GM18519 (cell line): ENCODE data around the gene OR2V2.
"Not testable (repeated sequence)": the region's sequence is repeated elsewhere in the genome, so short reads cannot be mapped to it uniquely, and the experiment has no call there.

ENCODE experiments used
- ATAC-seq: cut with Tn5 transposase; IDR thresholded peaks from one replicate; pipeline ENCODE4 v1.9.1; 2021; ENCODE audit warnings: mild to moderate bottlenecking, moderate library complexity; ENCODE audit not compliant: unreplicated experiment, low FRiP score

The OR2V2 gene

GRCh38 chr5:181146927-181147636 is at the start of gene OR2V2:
Gene OR2V2, plus strand, starts transcription at chr5:181147586. Its CDS starts 7,357 bp downstream, at chr5:181154943.
- ATAC-seq, result not testable (repeated sequence)

GRCh38 chr5:181097759-181098491 is 49.5 kb upstream of the OR2V2 start:
- not testable (repeated sequence) for ATAC-seq

- no peak for ATAC-seq
Measured at GRCh38 chr5:181098762-181099601, 48.4 kb upstream of the OR2V2 start.

- no peak for ATAC-seq
Measured at GRCh38 chr5:181099602-181100086, 47.7 kb upstream of the OR2V2 start.

GRCh38 chr5:181100121-181100875 is 47.1 kb upstream of the OR2V2 start:
- ATAC-seq, result no peak

- ATAC-seq, result not testable (repeated sequence)
Measured at GRCh38 chr5:181101030-181101641, 46.2 kb upstream of the OR2V2 start.

GRCh38 chr5:181101930-181102674 is 45.3 kb upstream of the OR2V2 start:
- ATAC-seq, result not testable (repeated sequence)

- not testable (repeated sequence) for ATAC-seq
Measured at GRCh38 chr5:181104259-181104568, 43.2 kb upstream of the OR2V2 start.

GRCh38 chr5:181104606-181105390 is 42.6 kb upstream of the OR2V2 start:
- ATAC-seq, result not testable (repeated sequence)

- ATAC-seq, result no peak
Measured at GRCh38 chr5:181105391-181106025, 41.9 kb upstream of the OR2V2 start.

- ATAC-seq, result no peak
Measured at GRCh38 chr5:181107699-181108098, 39.7 kb upstream of the OR2V2 start.

- ATAC-seq, result no peak
Measured at GRCh38 chr5:181108578-181109165, 38.7 kb upstream of the OR2V2 start.

- no peak for ATAC-seq
Measured at GRCh38 chr5:181109489-181110013, 37.8 kb upstream of the OR2V2 start.

- ATAC-seq, result no peak
Measured at GRCh38 chr5:181111010-181111409, 36.4 kb upstream of the OR2V2 start.

GRCh38 chr5:181112476-181112875 is 34.9 kb upstream of the OR2V2 start:
- ATAC-seq, result no peak

GRCh38 chr5:181113572-181113971 is 33.8 kb upstream of the OR2V2 start:
- not testable (repeated sequence) for ATAC-seq

- no peak for ATAC-seq
Measured at GRCh38 chr5:181114284-181114843, 33.0 kb upstream of the OR2V2 start.
